Omental fat pad (tissue), 4 donors: ENCODE results near the gene KCNJ6. TPM values are rescaled to one million over a fixed set of nuclear protein-coding genes. Genes with fewer than 3 reads are reported as not detected.
"Not testable (repeated sequence)": the region's sequence is repeated elsewhere in the genome, so short reads cannot be mapped to it uniquely, and the experiment has no call there.

ENCODE experiments used
- ATAC-seq: fragments of 150-250 bp; one replicate; pipeline ENCODE4 v1.9.1; 2016; ENCODE audit warnings: mild to moderate bottlenecking, moderate library complexity; ENCODE audit not compliant: low FRiP score
- DNase-seq: peaks from one replicate; pipeline ENCODE4 v3.0.0-alpha.2; 2019; ENCODE audit warnings: low spot score
- total RNA-seq, 4 donors: library from RNA; depleted of rRNA; stranded (reverse); fragments of >200 nt; gene quantifications; one replicate each; pipeline ENCODE4 v1.1.0, GENCODE V29; 2016
- TF ChIP-seq, protein P1 (sequence below), 3 donors: fragments of 450-650 bp; IDR thresholded peaks; one replicate each; pipeline ENCODE4 v1.5.1; 2016 to 2017; ENCODE audit warnings: antibody characterized with exemption in 3 of 3, mild to moderate bottlenecking in 3 of 3, moderate library complexity in 2 of 3

Gene KCNJ6
- total RNA-seq, 4 donors from 2014 or later, result not detected

GRCh38 chr21:37921091-37921490 lies 4.8 kb upstream of the KCNJ6 start:
- ATAC-seq (no peak), DNase-seq (no peak)
- TF ChIP-seq, protein P1, sequence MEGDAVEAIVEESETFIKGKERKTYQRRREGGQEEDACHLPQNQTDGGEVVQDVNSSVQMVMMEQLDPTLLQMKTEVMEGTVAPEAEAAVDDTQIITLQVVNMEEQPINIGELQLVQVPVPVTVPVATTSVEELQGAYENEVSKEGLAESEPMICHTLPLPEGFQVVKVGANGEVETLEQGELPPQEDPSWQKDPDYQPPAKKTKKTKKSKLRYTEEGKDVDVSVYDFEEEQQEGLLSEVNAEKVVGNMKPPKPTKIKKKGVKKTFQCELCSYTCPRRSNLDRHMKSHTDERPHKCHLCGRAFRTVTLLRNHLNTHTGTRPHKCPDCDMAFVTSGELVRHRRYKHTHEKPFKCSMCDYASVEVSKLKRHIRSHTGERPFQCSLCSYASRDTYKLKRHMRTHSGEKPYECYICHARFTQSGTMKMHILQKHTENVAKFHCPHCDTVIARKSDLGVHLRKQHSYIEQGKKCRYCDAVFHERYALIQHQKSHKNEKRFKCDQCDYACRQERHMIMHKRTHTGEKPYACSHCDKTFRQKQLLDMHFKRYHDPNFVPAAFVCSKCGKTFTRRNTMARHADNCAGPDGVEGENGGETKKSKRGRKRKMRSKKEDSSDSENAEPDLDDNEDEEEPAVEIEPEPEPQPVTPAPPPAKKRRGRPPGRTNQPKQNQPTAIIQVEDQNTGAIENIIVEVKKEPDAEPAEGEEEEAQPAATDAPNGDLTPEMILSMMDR (IDR thresholded peaks at IDR 0.05), result no peak

- DNase-seq, ATAC-seq: not testable (repeated sequence)
These were observed 4.0 kb upstream of the KCNJ6 start for GRCh38 chr21:37920302-37920701.

GRCh38 chr21:37917612-37918011 lies 1.4 kb upstream of the KCNJ6 start:
- ATAC-seq (no peak), DNase-seq (no peak)
- TF ChIP-seq, protein P1 (IDR thresholded peaks at IDR 0.05), result no peak

DNA sequence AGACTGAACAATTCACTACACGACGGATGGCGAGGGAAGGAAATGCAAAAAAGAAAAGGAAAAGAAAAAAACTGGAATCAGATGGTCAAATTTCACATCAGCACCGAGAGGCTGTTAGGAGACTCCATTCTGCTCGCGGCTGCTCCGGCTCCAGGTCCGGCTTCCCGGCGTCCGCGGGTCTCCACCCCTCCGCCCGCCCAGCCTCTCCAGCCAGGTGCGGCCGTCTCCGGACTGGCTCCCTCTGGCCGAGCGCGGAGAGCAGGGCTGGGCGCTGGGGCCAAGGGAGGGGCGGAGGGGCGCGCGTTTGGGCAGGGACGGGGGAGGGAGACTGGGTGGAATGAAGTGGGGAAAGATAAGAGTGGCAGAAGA lies 332 bp downstream of the KCNJ6 start:
- ATAC-seq, result no peak
- TF ChIP-seq, protein P1 (IDR thresholded peaks at IDR 0.05), result no peak
- no peak for DNase-seq

DNA sequence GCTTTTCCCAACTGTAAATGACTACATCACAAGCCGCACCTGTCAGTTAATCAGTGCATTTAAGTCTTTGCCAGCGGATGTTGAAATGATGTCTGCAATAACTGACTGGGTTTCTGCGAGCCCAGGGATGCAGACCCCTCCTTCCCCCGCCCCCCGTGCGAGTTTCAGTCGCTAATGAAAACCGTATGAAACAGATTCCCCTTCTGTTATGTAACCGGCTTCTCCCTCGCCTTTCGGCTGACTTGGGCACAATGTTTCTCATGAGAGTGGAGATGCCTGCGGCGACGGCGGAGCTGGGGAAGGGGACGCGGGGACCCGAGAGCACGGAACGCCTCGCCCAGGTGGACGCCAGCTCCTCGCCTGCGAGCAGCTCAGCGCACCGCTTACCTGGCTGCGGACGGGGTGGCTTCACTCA lies 753 bp downstream of the KCNJ6 start:
- TF ChIP-seq, protein P1 (IDR thresholded peaks at IDR 0.05), result no peak
- no peak for DNase-seq
- ATAC-seq, result no peak

DNA sequence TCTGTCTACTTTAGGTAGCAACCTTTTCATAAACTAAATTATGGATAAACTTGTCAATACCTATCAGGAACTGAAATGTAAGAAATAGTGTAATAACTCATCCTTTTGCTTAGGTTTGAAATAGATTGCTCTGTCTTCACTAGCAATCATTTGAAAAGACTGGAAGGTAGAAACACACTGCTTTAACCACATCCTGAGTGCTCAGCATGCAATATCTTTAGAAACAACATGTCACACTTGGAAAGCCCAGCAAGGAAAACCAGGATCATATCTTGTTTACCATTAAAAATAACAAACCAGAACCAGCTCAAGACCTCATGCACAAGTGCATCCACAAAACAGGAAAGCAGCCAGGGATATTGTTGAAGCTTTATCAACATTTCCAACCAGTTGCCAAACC lies 3.6 kb downstream of the KCNJ6 start:
- TF ChIP-seq, protein P1 (IDR thresholded peaks at IDR 0.05), result no peak
- DNase-seq (no peak), ATAC-seq (no peak)

GRCh38 chr21:37909936-37910335 lies 6.3 kb downstream of the KCNJ6 start:
- TF ChIP-seq, protein P1 (IDR thresholded peaks at IDR 0.05), result no peak
- DNase-seq (no peak), ATAC-seq (no peak)

DNA sequence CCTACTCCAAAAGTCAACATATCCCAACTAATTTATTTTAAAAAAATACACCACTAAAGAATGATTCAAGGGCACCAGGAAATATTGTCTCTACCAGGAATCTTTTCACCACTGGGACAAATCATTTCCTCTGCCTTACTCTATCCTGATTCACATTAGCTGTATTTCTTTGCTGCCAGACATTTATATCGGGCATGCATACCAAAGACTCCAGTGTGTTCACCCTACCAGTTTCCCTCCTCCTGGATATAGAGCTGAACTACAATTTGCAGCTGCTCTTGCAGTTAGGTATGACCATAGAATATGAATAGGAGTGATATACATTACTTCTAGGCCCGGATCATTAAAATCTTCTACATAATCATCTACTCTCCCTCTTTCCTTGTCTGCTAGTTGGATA lies 7.6 kb downstream of the KCNJ6 start:
- TF ChIP-seq, protein P1 (IDR thresholded peaks at IDR 0.05), result no peak
- no peak for DNase-seq
- no peak for ATAC-seq
